C4-2B (cell line): ENCODE measurements around the gene PDE4C.

Experiments
- H3K27ac ChIP-seq: fragments of 450-650 bp; 2 replicates; pipeline ENCODE4 v1.5.1; 2017
- ZFX ChIP-seq: fragments of 450-650 bp; IDR thresholded peaks from 2 replicates; pipeline ENCODE4 v1.6.1; 2017
- TF ChIP-seq, protein P1 (sequence below): fragments of 450-650 bp; conservative IDR thresholded peaks from 2 replicates; pipeline ENCODE4 v1.5.1; 2017; ENCODE audit warnings: mild to moderate bottlenecking

Gene PDE4C

DNA sequence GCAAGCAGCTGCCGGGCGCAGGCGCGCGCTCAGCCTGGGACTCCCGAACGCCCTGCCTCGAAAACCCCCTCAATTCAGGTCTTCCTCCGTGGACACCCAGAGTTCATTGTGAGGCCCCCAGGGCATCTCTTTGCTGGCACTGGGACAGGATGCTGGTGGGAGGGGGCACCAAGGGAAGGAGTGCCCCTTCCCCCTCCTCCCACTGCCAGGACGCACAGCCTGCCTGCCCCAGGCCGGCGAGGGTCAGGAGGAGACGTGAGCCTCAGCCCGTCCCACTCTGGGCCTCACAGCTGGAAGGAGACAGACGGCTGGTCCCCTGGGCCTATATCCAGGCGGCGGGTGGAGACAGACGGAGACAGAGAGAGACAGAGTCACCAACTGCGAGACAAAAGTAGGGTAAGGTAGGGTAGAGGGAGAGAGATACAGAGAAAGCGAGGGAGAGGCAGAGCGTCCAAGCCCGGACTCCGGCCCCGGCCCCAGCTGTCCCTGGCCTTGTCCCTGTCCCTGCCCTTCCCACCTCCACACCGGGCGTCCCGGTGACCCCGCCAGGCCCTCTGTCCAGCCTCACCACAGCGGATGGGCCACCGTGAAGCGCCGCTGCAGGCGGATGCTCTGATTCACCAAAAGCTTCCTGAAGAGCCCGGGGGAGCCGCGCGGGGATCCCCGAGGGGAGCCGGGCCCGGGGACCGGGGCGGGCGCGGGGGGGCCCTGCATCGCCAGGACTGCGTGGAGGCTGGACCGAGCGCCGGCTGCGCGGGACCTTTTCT, at the start of gene PDE4C:
Gene PDE4C, minus strand, starts transcription at position 737 of the 767 bp plus-strand sequence. Its CDS starts 23 bp downstream, at position 714.
- TF ChIP-seq, protein P1, sequence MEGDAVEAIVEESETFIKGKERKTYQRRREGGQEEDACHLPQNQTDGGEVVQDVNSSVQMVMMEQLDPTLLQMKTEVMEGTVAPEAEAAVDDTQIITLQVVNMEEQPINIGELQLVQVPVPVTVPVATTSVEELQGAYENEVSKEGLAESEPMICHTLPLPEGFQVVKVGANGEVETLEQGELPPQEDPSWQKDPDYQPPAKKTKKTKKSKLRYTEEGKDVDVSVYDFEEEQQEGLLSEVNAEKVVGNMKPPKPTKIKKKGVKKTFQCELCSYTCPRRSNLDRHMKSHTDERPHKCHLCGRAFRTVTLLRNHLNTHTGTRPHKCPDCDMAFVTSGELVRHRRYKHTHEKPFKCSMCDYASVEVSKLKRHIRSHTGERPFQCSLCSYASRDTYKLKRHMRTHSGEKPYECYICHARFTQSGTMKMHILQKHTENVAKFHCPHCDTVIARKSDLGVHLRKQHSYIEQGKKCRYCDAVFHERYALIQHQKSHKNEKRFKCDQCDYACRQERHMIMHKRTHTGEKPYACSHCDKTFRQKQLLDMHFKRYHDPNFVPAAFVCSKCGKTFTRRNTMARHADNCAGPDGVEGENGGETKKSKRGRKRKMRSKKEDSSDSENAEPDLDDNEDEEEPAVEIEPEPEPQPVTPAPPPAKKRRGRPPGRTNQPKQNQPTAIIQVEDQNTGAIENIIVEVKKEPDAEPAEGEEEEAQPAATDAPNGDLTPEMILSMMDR = no peak
- TF ChIP-seq ZFX = no peak
- no peak within 1 kb of the TSS for H3K27ac ChIP-seq

DNA sequence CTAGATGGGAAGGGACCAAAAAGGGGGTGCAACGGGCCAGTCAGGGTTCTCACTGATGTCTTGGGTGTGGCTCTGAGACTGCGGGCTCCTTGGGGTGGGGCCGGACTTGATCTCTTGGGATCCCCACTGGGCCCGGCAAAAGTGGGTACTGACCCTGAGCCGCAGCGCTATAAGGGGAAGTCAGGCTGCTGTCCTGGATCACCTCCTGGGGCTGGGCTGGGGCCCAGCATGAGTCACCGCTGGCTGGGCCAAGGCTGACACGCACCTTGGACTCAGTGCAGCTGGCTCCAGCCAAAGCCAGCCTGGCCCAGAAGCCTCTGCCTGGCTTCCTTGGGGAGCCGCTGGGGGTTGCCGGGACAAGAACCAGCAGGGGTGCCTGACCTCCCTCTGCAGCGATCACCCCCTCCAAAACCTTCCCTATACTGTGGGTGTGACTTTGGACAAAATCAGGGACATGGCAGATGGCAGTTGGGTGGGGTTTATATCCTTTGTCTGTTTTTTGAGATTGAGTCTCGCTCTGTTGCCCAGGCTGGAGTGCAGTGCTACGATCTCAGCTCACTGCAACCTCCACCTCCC, 48.6 kb upstream of the PDE4C start:
- TF ChIP-seq, protein P1 = no peak
- TF ChIP-seq ZFX = no peak
- H3K27ac ChIP-seq = peak overlapping the region; percentile 54

DNA sequence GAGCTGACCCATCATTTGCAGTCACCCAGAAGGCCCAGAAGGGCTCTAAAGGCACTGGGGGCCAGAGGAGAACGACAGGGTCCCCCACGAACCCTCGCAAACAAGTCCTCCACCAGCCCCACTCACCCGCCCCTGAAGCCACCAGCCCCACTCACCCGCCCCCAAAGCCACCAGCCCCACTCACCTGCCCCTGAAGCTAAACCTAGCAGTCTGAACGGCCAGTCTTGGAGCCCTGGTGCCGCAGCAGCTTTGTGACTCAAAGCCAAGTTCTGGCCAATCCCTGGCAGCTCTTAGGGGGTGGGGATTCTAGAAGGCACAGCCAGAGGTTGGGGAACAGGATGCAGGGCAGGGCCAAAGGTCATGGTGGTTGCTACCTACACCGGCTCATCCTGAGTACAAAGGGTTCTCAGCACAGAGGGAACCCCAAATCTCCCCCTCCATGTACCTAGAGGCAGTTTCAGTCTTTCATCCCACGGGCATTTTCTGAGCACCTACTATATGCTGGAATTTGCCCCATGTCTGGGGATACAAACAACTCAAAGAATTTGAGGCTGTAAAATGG, 48.1 kb upstream of the PDE4C start, which contains the start of gene IQCN:
Gene IQCN, minus strand, starts transcription at position 234 of the 562 bp plus-strand sequence. CDS start 4,974 bp downstream, outside the sequence.
- peak within 1 kb of the TSS; percentile 54 for H3K27ac ChIP-seq
- TF ChIP-seq, protein P1 = no peak
- TF ChIP-seq ZFX = no peak

DNA sequence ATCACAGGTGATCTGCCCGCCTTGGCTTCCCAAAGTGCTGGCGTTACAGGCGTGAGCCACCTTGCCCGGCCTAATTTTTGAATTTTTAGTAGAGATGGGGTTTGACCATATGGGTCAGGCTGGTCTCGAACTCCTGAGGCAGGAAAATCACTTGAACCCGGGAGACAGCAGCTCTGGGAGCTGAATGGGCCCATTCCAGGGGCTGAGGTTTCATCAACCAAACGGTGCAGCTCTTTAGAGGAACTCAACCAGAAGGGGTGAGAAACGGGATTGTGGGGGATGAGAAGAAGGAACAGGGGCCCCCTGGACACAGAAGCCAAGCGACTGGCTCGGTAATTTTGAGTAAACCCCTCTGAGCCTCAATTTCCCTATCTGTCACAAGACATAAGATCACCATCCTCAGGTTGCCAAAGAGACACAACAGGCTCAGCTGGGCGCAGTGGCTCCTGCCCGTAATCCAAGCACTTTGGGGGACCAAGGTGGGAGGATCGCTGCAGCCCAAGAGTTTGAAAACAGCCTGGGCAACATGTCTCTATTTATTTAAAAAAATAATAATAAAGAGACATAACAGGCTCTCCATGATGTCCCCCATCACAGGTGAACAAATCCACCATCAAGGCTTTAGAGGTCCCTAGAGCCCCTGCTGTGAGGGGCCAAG, 47.5 kb upstream of the PDE4C start:
- no peak overlapping the region for H3K27ac ChIP-seq
- TF ChIP-seq ZFX = no peak
- TF ChIP-seq, protein P1 = no peak

DNA sequence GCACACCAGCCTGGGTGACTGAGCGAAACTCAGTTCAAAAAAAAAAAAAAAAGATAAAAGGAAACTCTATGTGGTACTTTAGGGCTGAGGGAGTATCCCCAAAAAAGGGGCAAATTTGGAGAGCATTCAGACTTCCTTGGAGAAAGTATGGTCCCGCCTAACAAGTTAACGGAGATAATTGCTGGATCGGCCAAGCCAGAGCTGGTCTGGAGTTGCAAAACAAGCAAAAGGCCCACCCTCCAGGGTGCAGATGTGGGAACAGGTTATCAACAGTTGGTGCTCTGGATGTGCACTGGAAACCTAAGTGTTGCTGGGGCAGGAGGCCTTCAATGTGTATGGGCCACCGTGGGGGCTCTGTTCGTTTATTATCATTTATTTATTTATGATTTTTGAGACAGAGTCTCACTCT, 45.2 kb upstream of the PDE4C start:
- TF ChIP-seq ZFX = no peak
- TF ChIP-seq, protein P1 = no peak

DNA sequence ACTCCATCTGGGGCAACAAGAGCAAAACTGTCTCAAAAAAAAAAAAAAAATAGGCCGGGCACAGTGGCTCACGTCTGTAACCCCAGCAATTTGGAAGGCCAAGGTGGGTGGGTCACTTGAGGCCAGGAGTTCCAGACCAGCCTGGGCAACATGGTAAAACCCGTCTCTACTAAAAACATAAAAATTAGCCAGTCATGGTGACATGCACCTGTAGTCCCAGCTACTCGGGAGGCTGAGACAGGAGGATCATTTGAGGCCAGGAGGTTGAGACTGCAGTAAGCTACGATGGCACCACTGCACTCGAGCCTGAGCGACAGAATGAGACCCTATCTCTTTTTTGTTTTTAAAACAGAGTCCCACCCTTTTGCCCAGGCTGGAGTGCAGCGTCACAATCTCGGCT, 44.1 kb upstream of the PDE4C start:
- TF ChIP-seq, protein P1 = no peak
- TF ChIP-seq ZFX = no peak
- no peak overlapping the region for H3K27ac ChIP-seq

More for the DNA sequence above, 45.2 kb upstream of the PDE4C start:
- no peak overlapping the region for H3K27ac ChIP-seq
